ENCODE data around the gene PACSIN2. TPM values are rescaled to one million over a fixed set of nuclear protein-coding genes. Genes with fewer than 3 reads are reported as not detected.

PACSIN2 gene
- total and polyA plus RNA-seq, 10 of the 15 experiments (the other 5 are each of a cell fraction or from before 2014, with no cell fraction given) = 0.93 to 78.7 (median 46.8) TPM

DNA sequence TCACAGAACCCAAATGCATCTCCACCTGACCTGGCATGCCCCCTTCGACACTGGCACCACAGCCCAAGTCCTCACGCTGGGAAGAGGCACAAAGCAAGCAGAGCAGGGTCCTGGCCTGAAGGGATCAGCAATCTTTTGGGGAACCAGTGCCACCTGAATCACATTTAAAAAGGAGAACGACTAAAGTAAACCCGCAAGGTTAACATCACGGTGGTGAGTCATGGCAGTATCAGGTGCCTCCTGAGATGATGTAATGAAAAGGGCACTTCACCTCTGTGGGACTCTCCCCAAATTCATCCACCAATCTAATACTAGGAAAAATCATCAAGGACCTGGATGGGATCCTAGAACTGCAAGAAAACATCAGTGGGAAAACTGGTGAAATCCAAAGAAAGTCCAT is 44.9 kb downstream of the PACSIN2 start (continued):
- no peak for TF ChIP-seq CEBPZ (IDR thresholded peaks at IDR 0.05; ENCODE audit: low read depth, low read length)
- no peak for TF ChIP-seq TCF12 (IDR thresholded peaks at IDR 0.05; ENCODE audit: low read depth, low read length)
- no peak for TF ChIP-seq SMAD1 (IDR thresholded peaks at IDR 0.05; ENCODE audit: low read depth, partially characterized antibody)
- no peak for TF ChIP-seq POU2F2 (IDR thresholded peaks at IDR 0.05; ENCODE audit: borderline replicate concordance, low read depth, low read length)
- TF ChIP-seq, protein P1, sequence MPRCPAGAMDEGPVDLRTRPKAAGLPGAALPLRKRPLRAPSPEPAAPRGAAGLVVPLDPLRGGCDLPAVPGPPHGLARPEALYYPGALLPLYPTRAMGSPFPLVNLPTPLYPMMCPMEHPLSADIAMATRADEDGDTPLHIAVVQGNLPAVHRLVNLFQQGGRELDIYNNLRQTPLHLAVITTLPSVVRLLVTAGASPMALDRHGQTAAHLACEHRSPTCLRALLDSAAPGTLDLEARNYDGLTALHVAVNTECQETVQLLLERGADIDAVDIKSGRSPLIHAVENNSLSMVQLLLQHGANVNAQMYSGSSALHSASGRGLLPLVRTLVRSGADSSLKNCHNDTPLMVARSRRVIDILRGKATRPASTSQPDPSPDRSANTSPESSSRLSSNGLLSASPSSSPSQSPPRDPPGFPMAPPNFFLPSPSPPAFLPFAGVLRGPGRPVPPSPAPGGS (IDR thresholded peaks at IDR 0.05; ENCODE audit: borderline replicate concordance, insufficient read depth, low read depth, low read length, poor library complexity, severe bottlenecking) = no peak
- no peak for TF ChIP-seq SPI1 (IDR thresholded peaks at IDR 0.05; ENCODE audit: borderline replicate concordance, insufficient read depth, low read depth, low read length)
- TF ChIP-seq, protein P2, sequence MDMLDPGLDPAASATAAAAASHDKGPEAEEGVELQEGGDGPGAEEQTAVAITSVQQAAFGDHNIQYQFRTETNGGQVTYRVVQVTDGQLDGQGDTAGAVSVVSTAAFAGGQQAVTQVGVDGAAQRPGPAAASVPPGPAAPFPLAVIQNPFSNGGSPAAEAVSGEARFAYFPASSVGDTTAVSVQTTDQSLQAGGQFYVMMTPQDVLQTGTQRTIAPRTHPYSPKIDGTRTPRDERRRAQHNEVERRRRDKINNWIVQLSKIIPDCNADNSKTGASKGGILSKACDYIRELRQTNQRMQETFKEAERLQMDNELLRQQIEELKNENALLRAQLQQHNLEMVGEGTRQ (IDR thresholded peaks at IDR 0.05; ENCODE audit: borderline replicate concordance, low read depth, low read length) = no peak
- TF ChIP-seq NFIC (IDR thresholded peaks at IDR 0.05; ENCODE audit: low read depth, low read length) = no peak
- TF ChIP-seq CREM (IDR thresholded peaks at IDR 0.05; ENCODE audit: low read depth) = no peak

All from GM12878 (cell line).